Ureter (tissue), 1 donor: ENCODE data around the gene C1QTNF9B. TPM values are rescaled to one million over a fixed set of nuclear protein-coding genes. Genes with fewer than 3 reads are reported as not detected.
"Not testable (repeated sequence)": the region's sequence is repeated elsewhere in the genome, so short reads cannot be mapped to it uniquely, and the experiment has no call there.

Source experiments
- DNase-seq: peaks from one replicate; pipeline ENCODE4 v3.0.0-alpha.2; 2020; ENCODE audit warnings: low spot score
- total RNA-seq: library from RNA; stranded (reverse); gene quantifications from one replicate; pipeline ENCODE4 v1.2.4, GENCODE V29; 2023
- donor health status: DM: yes; HTN: yes; CAD: no.

Gene C1QTNF9B
- total RNA-seq, result not detected

DNA sequence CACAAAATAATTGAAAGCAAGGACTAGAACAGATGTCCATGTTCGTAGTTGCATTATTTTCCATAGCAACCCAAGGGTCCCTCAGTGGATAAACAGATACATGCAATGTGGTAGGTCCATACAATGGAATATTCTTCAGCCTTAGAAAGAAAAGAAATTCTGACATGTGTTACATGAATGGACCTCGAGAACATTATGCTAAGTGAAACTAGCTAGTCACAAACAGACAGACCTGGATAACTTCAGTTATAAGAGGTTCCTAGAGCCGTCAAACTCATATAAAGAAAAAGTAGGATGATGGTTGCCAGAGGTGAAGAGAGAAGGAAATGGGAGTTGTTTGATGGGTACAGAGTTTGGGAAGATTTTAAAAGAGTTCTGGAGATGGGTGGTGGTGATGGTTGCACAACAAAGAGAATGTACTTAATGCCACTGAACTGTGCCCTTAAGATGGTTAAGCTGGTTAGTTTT, at the start of gene C1QTNF9B:
TSS of gene C1QTNF9B (minus strand) at position 51 of the 468 bp plus-strand sequence.
- DNase-seq, result not testable (repeated sequence)

DNA sequence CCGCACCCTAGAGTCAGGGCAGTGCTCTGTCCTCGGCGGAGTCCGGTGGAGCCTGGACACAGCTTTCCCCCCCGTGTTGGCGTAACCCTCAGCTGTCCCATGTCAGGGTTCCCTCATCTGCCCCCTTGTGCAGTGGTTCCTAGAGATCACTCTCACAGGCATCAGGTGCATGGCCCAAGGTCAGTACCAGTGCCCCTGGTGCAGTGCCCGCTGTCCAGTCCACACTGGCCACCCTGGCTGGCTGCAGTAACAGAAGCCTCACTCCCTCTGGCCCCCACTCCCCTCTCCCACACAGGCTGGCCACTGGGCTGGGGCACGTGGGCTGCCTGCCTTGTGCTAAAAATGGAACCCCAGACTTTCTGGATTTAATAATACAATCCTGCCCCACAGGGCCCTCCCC, 49.6 kb upstream of the C1QTNF9B start:
- DNase-seq, result no peak

DNA sequence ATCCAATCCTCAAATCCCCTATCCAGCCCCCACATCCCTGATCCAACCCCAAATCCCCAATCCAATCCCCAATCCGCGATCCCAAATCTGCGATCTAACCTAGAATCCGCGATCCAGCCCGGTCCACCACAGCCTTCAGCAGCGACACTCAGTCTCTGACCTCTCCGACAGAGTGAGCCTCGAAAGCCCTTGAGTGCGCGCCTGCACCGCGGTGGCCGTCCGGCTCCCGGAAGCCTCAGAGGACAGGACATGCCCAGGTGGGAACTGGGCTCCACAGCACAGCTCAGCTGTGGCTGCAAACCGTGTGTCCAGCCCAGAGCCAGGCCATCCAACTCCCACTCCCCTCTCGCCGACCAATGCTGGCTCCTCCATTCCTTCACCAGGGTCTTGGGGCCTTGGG, 48.8 kb upstream of the C1QTNF9B start:
- DNase-seq, result no peak

DNA sequence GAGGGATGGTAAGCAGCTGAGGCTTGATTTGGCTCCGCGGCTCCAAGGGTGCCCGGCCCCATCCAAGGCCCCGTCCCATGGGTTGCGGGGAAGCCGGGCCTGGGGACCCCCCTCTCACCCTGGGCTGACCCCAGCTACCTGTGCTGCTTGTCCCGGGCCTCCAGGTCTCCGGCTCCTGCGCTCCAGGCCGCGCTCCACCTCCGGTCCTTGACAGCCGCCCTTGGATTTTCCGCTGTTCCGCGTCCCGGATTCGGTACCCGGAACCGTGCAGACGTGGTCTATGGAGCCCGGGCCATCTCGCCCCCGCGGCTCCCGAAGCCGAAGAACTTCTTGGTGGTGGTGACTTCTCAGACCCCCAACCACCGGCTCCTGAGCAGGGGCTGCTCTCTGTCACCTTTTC, 48.3 kb upstream of the C1QTNF9B start:
- DNase-seq, result no peak

DNA sequence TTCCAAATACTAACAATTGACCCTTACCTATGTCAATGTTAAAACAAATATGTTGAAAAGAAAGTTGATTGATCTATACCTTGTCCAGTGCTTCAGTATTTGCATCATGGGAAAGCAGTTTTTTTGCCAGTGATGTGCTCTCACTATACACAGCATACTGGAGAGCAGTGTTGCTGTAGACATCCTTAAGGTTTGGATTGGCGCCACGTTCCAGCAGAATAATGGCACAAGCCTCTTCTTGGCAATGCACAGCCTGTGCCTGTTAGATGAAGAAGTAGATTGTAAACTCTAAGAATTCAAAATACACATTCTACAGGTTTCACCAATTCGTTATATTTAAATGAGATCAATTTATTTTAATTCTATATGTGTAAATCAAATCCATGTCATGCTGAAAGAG, 43.9 kb upstream of the C1QTNF9B start:
- DNase-seq, result no peak

DNA sequence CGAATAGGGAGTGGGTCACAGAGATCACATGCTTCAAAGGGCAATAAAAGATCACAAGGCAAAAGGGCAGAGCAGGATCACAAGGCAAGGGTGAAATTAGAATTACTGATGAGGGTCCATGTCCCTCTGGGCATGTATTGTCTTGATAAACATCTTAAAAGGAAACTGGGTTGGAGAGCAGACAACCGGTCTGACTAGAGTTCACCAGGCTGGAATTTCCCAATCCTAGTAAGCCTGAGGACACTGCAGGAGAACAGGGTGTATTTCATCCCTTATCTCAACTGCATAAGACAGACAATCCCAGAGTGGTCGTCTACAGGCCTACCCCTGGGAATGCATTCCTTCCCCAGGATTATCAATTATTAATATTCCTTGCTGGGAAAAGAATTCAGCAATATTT, 42.4 kb upstream of the C1QTNF9B start:
- DNase-seq, result not testable (repeated sequence)

DNA sequence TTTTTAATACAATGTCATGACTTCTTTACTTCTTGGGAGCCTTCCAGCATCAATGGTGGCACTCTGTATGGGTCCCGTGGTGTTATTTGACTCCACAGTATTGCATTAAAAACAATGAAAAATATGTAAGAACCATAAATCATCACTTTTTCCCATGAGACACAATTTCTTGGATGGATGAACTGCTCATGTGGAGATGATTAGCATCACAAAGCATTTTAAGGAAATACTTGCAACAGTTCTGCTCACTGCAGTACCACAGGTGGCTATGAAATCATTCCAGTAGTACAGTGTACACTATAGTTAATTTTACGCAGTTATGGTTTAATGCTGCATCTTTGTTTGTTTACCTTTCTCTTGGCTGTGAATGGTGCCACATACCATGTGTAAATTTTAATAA, 37.2 kb upstream of the C1QTNF9B start:
- no peak for DNase-seq

DNA sequence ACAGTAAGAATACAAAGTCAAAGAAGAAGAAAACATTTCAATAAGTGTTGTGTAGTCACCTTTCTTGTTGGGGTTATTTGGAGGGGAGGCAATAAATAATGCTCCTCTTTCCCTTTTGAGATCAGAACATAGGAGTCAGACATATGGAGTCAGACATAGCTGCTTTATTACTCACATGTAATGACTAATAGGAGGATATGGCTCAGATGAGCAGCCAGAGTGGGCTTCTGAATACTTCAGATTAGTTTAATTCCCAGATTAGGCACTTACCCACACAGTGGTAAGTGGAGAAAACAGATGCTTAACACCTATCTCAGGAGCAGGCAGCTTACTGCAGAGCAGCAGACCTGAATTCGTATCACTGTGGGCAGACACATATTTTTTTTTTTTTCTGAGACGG, 31.7 kb upstream of the C1QTNF9B start:
- no peak for DNase-seq

DNA sequence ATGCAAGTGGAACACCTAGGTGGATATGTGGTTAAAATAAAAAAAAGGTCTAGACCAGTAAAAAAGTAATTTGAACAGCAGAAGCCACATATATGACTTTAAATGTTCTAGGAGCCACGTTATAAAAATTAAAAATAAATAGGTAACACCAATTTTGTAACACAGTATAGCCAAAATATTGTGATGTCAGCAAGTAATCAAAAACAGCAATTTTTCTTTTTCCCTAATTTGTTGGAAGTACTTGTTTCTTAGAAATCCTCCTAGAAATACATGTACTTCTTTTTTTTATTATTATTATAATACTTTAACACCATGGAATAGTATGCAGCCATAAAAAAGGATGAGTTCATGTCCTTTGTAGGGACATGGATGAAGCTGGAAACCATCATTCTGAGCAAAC, 25.7 kb upstream of the C1QTNF9B start:
- DNase-seq, result no peak

DNA sequence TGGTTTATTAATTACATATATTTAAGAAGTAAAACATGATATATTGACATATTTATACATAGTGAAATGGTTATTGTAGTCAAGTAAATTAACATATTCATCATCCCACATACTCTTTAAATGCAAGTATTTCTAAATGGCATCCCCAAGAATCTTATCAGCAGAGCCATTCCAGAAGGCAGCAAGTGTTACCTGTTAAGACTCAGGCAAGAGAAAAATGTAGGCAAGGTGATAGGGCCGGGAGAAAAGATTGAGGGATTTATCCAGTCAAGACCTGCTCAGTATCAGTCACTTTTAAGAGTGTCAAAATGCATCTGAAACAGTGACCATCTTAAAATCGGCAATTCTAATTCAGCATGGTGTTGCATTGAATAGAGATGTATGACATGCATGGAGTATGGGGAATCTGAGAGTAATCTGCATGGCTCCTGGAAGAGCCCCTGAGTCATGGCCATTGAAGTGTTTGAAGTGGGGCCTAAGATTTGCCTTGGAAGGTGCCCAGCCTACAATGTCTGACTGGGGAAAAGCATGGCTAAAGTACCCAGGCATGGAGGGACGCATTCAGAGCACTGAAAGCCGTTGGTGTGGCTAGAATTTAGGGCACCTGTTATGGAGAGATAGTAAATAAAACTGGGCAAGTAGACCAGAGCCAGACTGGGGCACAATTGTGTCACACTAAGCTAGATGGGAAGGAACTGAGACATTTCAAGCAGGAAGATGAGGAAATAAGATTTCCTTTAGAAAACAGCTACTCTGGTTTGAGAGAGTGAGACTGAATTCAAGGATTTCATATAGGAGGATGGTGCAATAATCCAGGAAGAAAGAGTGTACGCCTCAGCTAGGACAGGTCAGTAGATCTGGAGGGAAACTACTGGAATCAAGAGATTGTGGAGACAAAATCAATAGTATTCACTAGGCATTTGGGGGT, 25.0 kb upstream of the C1QTNF9B start:
- DNase-seq, result no peak

DNA sequence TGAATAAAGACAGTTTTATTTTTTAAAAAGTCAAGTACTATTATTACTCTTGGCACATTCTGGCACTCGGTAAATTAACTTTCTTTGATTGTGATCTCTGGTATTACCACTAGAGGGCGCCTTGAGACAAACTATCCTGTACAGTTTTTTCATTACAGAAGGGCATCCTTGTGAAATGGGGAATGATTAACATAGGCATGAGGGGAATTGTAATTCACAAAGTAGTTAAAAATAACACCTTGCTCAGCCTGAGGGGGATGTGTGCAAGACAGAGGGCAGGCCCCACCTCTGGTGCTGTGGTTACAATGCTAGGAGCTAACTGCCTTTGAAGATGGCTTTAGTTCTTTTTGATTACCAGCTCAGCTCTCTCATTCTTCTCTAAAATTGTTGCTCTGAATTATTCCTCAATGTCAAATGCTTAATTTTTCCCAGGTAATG, 24.2 kb upstream of the C1QTNF9B start:
- no peak for DNase-seq

DNA sequence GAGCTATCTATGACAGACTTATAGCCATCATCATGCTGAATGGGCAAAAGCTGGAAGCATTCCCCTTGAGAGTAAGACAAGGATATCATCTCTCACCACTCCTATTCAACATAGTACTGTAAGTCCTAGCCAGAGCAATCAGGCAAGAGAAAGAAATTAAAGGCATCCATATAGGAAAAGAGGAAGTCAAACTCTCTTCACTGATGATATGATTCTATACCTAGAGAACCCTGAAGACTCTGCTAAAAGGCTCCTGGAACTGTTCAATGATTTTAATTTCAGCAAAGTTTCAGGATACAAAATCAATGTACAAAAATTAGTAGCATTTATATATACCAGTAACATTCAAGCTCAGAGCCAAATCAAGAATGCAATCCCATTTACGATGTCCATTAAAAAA, 21.7 kb upstream of the C1QTNF9B start:
- DNase-seq, result no peak

DNA sequence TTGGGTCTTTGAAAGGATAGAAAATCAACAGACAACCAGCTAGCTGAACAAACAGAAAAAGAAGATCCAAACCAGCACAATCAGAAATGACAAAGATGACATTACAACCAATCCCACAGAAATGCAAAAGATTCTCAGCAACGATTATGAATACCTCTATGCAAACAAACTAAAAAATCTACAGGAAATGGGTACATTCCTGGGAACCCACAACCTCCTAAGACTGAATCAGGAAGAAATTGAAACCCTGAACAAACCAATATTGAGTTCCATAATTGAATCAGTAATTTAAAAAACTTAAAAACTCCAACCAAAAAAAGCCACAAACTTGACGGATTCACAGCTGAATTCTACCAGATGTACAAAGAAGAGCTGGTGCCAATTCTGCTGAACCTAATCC, 20.9 kb upstream of the C1QTNF9B start:
- DNase-seq, result no peak

DNA sequence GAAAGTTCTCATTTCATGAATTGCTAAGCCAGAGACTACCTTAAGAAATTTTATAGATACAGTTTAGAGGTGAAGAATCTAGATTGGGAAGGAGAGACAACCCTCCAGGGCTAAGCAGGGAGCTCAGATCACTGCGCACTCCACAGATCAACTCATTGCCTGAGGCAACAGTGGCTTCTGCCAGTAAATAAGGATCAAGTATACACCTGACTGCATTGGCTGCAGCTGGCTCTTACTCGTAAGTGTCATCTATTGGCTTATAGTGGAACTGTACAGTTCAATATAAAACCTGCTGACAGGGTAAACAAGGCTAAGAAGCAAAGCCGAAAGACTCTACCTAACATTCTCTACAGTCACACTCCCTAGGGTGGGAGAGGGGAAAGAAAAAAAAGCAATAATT, 18.0 kb upstream of the C1QTNF9B start:
- no peak for DNase-seq

DNA sequence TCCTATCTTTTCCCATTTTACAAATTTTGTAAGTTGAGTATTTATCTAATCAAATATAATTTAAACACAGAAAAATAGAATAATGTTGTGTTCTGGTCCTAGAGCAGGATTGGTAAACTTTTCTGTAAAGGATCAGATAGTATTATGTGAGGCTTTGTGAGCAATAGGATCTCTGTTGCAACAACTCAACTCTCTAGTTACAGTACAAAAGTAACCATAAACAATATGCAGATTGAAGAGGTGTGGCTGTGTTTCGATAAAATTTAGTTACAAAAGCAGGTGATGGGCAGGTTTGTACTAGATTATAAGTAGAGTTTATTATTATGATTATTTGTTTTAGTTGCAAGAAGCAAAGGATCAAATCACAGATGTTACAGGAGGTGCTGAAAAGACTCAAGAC, 15.2 kb upstream of the C1QTNF9B start:
- DNase-seq, result no peak

DNA sequence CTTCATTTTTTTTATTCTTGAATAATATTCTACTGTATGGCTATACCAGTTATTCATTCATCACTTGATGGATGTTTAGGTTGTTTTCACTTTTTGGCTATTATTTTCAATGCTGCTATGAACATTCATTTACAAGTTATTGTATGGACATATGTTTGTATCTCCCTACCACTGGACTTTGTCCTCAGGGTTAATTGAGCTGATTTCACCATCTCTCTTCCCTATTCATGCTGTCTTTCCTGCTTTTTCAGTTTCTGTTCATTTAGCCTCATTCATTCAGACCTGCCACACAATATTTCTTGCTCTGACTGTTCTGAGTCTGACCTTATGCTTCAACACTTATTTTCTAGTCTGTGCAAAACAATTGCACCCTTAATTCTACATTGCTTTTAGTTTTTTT, 12.3 kb upstream of the C1QTNF9B start:
- no peak for DNase-seq

DNA sequence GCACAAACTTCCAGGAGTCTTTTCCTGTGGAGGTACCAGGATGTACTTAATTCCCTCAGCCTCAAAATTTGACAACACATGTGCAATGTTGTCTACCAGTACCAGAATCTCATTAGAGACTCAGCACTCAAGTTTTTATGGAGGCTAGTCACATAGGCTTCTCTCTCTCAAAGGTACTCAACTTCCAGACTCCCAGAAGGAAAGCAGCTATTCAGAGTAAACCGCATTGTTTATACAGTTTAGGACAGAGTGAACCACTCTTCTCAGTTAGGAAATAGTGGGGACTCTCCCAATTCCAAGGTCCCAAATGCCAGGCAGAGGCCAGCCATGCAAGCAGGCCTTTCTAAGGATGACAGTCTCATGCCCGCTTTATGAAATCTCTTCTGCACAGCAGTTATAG, 8.5 kb upstream of the C1QTNF9B start:
- DNase-seq, result no peak

DNA sequence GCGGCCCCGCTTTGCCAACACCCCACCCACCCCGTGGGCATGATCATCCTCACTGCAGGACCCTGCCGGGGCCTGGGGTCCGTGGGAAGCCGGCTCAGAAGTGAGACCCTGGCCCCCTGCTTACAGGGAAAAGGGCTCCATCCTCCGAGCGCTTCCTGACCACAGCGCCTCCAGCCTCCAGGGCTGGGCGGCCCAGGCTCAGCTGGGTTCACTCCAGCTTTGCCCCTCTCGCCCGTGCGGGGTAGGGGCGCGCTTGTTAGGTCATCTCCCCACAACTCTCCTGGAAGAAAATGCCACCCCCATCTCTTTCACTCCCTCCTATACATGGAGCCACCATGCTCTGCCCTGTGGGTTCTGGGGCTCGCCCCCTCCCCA, 6.6 kb upstream of the C1QTNF9B start:
- DNase-seq, result no peak

DNA sequence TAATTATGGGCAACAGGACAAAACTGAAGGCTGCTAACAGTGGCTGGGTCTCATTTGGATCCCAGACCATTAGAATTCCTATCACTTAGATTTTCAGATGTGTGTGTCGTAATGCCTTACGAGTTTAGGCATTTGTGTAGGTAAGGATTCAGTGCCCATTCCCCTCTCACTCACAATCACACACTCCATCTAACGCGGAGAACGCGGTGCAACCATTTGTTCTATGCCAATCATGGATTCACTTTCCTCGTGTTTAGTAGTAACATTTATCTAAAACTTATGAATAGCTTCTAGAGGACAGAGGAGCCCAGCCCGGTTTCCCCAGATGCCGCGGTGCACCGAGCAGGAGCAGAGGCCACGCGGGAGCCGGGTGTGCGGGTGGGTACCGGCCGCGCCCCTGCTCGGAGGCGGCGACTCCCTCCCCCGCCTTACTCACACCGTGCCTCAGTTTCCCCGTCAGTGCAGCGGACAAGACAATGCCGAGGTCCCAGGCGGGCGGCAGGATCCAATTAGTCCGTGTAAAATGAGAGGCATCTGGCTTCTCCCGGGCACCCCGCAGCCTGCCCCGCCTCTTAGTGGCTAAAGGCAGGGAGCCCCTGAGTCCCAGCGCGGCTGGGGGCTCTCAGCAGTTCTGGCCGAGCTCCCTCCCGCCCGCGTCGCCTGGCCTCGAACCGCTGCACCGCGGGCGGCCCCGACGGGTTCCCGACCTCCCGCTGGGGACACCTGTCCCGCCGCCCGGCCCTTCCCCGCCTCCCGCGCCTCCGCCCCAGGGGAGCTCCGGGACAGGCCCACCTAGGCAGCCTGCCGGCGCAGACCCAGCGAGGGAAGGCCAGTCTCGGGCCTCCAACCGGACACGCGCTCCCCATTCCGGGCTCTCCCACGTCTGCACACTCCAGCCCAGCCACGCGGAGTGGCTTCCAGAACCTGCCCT, 5.9 kb upstream of the C1QTNF9B start:
- DNase-seq, result no peak

DNA sequence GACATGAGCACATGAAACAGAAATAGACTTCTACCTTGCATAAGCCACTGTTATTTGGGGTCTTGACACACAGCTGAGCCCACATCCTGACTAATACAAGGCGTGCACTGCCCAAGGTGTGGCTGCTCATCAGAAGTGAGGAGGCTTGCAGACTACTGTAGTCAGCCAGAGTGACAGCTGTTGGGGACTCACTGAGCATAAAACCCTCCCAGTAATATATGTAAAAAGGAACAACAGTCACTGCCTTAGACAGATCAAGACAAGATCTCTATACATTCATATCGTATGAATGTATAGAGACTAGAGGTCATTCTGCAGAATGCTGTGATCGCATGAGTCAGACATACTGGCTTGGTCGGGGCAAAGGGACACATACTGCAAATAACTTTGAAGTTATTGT, 4.1 kb upstream of the C1QTNF9B start:
- no peak for DNase-seq

DNA sequence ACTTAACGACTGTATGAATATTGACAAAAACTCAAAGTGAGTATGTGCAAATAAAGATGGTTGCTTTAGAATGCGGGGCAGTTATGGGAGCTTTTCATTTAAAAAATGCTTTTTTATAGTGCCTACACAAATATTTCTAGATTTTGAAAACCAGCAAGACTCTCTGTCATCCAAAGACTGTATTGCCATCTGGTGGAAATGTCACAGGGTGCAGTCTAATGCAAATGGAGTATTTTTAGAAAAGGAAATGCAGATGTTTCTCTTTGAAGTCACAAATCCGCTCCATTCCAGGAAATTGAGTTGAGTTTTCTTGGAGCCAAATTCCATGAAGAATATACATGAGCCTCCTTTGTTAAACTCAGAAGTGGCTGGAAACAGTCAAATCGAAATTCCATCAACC, 2.3 kb upstream of the C1QTNF9B start:
- no peak for DNase-seq

DNA sequence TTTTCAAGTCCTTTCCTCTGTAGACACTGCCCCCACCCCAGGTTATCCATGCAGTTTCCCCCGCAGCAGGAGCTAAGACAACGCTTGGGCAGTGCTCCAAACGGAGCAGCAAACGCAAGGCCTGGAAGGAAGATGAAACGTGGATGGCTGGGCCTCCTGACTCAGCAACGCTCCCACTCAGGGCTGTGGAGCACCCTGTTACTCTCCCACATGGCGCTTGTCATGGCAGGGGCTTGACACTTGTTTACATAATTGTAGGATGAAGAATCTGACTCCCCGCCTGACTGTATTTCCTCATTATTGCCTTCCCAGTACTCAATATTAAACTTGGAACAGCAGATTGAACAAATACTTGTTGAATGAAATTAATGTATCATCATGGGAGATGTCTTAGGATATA, 799 bp upstream of the C1QTNF9B start:
- DNase-seq, result no peak

DNA sequence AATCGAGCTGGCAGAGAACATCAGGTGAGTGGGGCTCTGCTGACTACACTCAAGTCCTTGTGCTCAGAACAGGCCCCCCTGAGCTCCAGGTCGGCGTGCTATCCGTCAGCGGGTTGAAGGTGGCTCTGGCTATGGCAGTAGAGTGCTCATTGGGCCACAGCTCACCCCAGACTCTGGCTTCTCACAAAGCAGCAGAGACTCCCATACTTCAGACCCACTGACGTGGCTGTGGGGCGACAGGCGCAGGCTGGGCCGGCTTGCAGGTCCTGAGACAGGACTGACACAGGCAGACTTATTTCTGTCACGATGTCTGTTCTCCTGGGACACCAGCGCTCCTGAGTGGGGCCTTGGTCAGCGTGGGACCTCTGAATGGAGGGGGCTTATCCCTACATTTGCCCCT, 2.6 kb downstream of the C1QTNF9B start:
- DNase-seq, result not testable (repeated sequence)
